ENCODE results near the gene ABLIM3.

Gene ABLIM3

DNA sequence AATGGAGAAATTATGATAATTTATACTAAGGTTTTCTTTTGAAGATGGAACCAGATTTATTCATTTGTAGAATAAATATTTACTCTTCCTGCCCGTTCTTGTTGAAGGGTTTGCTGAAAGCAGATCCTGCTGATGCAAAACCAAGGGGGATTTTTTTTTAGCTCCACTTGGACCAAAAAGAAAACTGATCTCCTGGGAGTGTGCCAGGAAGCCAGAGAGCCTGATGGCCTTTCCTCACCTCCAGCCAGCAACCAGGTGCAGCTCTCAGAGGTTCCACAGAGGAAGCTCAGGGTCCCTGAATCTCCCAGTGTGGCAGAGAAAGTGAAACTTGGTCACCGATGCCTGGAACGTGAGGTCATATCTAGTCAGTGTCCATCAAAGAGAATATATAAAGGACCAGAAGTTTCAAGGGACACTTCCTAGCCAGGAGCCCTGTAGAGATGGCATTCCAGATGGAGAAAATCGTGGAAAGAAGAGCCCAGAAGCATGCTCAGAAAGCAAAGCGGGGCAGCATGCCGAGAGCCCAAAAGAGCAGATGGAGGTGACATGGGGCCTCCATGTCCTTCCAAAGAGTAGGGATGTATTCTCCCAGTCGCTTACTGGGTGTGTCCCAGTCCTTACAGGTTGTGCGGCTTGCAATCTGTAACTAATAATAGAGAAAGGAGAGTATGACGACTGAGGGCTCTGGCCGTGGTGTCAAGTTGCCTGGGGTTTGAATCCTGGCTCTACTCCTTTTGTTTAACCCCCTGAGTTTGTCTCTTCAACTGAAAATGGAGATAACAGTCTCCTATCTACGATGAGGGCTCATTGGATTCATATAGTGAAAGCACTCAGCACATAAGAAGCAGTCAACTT lies 142.6 kb downstream of the ABLIM3 start:
- DNase-seq: no peak

DNA sequence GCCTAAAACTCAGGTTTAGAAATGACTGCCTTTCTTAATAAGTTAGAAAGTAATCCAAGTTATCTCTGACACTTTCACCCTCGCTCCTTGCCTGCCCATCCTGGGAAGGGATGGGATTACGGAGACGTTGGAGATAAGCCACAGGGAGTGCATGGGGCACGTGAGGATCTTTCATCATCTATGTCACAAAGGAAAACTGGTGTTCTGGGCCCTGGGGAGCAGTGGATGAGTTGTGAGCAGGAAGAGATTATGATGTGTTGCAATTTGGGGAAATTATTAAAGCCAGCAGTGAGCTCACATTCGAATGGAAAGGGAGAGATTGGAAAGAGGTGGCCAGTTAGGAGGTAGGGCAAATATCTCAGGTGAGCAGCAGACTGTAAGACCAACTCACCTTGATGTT lies 143.2 kb downstream of the ABLIM3 start:
- no peak for DNase-seq

DNA sequence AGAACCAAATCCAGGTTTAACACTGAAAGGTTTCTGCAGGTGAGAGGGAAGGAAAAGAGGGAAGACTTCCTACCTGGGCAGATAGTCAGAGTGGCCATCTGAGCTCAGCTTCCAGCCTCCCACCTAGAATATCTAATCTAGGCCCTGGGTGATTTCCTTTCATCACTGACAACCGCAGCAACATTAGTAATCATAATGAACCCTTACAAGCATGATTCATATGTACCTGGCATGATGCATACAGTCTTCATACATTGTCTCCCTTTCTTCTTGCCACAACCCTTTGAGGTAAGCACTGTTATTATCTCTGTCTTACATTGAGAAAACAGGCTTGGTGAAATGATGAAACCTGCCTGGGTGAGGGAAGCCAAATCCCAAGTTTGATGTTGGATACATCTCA lies 143.9 kb downstream of the ABLIM3 start:
- DNase-seq: no peak

DNA sequence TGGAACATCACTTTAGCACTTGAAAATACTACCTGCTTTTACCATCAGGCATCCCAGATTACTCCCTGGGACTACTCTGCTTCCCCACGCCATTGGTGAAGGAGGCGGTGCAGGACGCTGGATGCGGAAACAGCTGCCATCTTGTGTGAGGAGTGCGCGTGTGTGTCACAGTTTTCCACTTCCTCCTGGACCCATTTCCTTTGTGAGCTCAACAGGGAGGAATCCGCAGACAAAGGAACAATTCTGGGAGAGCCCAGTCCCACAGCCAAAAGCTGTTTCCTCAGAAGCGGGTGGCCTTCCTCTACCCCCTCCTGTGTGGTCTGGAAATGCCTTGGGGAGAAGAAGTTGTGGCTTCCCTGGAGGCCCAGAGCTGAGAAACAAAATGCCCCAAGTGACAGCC lies 147.1 kb downstream of the ABLIM3 start:
- no peak for DNase-seq

DNA sequence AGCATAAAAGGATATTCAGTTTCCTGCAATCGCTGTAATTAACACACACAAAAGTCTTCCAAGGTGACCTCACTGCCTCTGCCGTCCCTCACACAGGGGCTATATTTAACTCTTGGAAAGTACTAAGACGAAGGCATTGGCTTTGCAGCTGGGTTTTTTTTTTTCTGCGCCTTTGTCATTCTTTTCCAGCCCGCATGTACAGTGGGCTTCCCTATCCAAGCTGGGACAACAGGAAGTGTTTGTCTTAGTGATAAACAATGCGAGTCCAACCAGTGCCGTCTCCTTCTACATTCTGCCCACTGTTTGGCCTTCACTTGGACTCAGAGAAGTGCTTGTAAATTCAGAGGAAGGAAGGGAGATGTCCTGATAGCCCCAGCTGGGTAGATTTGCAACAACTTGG lies 148.0 kb downstream of the ABLIM3 start:
- no peak for DNase-seq

DNA sequence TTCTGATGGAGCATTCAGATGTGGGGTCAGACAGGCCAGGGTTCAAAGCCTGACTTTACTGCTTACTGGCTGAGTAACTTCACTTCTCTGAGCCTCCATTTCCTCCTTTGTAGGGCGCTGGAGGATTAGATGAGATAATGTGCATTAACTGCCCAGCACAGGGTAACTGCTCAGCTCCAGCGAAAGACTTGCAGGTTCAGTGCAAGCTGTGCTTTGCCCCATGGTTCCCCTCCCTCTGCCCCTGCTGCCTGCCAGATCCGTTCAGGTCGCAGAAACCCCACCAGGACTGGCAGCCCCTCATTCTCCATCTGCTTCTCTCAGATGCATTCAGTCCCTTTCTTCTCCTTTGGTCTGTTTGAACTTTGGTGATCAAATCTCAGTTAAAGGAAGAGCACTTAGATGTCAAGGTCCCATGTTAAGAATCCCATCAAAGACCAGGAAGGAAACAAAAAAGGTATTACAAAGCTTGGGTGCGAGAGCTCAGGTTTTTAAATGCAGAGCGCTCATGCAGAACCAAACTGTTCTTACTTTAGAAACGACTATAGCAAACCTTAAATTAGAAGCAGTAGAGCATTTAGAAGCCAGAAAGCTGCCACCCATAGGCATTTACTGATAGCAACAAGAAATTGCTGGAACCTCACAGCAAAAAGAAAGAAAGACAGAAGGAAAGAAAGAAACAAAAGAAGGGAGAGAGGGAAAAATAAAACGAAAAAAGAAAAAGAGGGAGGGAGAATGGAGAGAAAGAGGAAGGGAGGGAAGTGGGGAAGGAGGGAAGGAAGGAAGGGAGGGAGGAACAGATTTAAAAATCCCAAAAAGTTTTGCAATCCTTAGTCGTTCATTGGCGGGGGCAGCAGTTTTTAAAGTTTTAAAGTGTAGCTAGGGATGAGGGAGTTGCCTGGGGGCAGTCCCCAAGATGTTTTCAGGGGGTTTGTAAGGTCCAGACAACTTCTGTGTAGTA lies 153.9 kb downstream of the ABLIM3 start:
- DNase-seq: no peak

DNA sequence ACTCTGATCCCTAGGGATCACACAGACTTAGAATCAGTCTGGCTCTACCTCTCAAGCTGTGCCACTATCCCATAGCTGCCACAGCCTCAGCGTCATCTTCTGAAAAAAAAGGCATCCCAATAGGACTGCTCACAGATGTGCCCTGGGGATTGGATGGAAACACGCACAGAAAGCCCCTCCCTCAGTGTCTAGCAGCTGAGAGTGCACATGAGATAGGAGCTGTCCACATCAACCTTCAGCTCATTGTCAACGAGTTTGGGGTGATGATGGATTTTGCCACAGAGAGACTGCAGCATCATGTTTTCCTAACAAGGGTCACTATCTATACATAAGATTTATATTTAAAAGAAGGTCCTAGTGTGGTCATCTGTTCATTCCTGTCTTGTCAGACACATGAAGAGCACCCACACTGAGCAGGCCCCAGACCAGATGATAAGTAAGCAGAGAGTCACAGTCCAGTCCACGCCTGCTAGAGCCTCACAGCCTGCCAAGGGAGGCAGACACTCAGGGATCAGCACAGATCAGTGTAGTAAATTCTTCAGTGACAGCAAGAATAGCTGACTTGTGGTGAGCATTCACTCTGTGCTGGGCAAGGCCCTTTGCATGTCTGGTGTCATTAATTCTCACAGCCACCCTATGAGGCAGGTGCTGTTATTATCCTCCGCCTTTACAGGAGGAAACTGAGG lies 156.2 kb downstream of the ABLIM3 start:
- no peak for DNase-seq

DNA sequence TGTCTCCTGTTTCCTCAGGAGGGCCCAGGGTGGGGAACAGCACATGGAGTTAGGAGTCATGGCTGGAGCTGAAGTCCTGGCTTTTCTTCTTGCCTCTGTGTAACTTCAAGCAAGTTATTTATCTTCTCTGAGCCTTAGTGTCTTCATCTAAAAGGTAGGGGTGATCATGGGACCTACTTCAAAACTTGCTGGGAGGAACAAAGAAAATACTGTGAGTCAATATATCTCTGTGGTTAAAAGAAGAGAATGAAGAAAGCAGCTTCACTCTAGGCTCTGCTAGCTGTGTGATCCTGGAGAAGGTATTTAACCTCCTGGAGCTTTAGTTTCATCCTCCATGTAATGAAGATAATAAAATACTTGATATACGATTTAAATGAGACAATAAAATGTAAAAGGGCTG lies 156.9 kb downstream of the ABLIM3 start:
- DNase-seq: no peak

DNA sequence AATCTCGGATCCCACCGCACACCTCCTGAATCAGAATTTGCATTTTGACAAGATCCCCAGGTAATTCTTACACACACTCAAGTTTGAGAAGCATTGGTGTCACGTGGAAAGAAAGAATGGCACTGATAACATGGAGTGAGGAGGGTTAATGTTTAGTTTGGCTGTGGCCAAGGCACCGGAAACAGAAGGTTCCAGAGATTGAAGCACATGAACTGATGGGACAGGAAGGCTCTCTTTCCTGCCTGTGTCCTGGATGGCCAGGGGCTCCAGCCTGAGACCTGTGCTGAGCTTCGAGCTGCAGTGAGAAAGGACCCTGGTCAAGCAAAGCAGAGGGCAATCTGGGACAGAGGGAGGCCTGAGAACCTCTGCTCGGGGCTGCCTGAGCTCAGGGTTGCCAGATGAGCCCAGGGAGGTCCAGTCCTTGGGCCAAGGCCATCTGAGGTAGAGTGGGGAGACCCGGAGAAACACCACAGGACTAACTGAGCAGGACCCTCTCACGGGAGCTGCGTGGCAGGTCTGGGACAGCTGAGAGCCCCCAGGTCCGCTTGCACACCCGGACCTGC lies 157.6 kb downstream of the ABLIM3 start:
- DNase-seq: no peak

DNA sequence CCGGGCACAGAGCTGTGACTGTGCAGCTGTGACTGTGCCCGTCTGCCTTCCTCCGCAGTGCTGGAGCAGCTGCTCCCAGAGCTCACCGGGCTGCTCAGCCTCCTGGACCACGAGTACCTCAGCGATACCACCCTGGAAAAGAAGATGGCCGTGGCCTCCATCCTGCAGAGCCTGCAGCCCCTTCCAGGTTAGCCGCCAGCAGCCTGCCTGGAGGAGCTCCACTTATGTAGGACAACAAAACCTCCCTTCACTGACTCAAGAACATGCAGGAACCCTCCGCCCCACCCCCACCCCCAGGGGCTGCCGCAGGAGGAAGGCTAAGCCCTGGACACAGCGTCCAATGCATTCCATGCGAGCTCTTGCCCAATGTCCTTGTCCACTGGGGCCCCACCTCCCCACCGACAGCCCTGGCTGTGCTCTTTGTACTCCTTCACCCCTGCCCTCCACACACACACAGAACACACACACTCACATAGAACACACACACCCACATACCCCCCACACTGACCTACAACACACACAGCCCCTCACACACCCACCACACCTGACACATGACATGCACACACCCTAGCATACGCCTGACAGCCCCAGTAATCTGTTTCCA lies 158.3 kb downstream of the ABLIM3 start:
- no peak for DNase-seq

DNA sequence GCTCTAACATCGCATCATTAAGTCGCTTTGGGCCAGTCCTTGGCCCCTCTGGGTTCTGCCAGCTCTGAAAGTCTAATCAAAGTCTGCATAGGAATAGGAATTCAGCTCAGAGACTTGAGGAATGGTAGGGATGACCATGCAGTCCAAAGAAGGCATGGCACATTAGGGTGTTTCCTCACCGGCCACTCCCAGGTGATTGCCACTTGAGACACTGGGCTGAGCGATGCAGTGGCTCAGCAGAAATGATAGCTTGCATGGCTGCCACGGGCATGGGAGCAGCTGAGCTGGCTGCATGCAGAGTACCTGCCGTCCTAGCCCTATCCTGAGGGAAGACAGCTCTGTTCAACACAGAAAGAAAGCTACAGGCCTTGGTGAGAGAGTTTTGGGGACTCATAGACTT lies 159.1 kb downstream of the ABLIM3 start:
- no peak for DNase-seq

DNA sequence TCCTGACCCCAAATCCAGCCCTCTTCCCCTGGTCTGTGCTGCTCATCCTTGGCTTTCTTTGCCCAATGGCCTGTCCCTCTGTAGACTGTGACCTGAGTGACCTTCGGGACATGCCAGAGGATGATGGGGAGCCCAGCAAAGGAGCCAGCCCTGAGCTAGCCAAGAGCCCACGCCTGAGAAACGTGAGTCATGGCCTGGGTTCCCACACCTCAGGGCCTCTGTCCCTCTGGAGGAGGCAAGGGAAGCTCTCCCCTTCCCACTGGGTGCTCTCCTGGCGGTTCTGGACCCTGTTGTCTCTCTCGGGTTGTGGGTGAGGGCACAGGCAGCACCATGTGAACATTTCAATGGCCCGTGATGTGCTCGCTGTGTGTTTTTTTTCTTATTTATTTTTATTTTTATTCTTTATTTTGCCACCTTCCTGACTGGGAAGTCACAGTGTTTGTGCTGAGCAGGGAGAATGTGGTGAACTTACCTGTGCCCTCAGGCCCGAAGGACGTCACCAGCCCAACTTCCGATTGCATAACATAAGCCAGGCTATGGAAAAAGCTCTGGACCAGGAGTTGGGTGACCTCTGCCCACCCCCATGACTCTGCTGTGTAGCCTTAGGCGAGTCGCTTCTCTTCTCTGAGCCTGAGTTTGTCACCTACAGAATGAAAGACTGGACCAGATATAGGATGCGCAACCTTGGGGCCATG lies 159.9 kb downstream of the ABLIM3 start:
- no peak for DNase-seq

DNA sequence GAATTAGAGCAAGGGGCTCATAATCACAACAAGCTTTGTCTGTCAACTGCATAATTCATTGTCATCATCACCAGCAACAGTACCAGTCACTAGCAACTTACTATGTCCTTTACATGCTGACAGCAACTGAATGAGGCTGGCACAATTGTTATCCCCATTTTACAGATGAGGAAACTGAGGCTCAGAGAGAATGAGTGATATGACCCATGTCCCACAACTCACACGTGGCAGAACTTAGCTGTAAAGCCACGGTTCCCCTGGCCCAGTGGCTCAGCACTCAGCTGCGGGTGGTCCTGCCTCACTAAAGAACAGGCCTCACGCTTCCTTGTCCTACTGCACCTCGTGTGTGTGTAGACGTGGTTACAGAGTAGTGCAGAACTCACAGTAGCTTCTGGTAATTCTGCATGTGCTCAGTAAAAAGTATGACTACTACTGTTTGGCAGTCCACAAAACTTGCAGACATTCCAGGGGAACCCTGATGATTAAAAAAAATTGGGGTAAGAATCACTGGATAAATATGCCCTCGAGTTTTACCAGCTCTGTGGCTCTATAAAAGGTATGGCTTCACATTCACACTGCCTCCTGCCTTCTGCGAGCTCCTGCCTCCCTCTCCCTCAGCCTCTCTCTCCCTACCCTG lies 160.6 kb downstream of the ABLIM3 start:
- DNase-seq: no peak

DNA sequence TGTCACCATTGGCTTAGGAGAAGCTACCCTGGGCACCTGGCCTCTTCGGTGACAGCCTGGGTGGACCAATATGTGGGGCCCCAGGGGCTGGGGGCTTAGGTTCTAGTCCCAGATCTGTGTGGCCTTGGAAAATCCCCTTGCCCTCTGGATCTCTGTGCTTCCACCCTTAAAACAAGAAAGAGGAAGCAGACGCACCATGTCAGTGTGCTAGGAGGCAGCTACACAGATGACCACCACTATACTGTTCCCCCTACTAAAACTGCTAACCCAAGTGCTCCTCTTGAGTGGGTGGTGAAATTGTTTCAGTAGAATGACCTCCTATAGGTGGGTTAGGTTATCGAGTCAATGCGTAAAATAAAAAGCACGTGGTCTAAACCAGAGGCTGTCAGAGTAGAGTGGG lies 161.3 kb downstream of the ABLIM3 start:
- DNase-seq: no peak

DNA sequence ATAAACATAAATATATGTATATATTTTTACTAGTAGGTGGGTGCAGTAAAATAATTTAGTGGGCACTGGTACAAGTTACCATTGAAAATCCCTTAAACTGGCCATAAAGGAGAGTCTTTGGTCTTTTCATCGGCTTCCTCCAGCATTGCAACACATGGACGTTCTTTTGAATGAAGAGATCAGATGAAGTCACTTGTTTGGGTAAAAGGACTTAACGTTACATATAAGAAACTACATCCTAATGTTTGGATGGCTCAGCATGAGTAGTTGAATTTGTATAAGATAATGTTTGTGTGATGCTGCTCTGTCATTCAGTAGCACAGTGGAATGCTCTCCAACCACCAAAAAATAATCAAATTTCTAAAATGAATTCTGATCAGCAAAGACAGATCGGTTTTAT lies 161.9 kb downstream of the ABLIM3 start:
- no peak for DNase-seq

DNA sequence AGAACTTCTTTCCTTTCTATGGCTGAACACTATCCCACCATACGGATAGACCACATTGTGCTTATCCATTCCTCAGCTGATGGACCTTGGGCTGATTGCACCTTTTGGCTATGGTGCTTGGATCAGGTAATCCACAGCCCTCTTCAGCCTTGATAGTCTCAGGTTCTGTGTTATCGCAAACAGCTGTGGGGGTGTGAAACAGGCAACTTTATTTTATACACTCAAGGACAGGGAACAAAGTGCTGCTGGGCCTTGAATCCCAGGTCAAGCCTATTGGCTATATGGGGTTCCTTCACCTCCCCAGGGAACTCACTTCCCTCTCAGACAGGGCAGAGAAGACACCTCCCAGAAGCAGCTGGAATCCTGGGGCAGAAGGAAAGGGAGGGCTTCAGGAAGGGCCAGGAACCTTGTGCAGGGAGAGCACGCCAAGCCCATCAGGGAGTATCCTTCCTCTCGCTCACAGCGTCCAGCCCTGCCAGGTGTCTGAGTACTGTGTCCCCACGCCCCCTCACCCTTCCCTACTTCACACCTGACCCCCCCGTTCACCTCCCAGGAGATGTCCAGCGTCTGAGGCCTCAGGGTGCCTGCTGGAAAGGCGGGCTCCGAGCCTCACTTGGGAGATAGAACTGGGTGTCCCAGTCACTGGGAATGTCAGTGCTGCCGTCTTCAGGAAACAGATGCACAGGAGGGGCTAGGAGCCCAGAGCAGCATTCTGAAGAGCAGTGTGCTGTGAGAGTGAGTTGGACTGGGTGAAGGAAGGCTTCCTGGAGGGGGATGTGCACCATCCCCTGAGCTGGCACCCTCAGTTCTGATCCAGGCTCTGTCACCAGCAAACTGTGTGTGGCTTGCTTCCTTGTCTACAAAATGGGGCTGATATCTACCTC lies 163.1 kb downstream of the ABLIM3 start:
- DNase-seq: no peak

DNA sequence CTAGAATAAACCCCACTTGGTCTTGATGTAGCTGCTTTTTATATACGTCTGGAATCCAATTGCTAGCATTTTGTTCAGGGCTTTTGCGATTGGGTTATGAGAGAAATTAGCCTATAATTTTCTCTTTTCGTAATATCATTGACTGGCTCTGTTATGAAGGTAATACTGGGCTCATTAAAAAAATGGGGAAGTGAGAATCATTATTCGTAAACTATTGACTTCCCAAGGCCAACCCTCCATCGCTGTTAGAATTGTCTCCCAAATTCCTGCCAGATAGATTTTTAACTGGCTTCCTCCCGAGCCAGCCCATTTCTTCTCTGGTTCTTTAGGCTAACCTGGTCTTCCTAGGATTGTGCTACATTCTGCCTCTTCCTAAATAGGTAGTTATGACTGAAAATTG lies 168.1 kb downstream of the ABLIM3 start:
- no peak for DNase-seq
